ENCODE measurements around the gene OTOP1. TPM values are rescaled to one million over a fixed set of nuclear protein-coding genes. Genes with fewer than 3 reads are reported as not detected.

The OTOP1 gene
- total and polyA plus RNA-seq, 4 donors: not detected

- no peaks in the 10 kb centered on the region for H3K9me3 ChIP-seq (ENCODE audit: control insufficient read depth in 4 of 4, low read length in 3 of 4)
- peaks cover 3 to 43% (median 18%) of the 10 kb centered on the region in 4 donors for H3K36me3 ChIP-seq (ENCODE audit: control insufficient read depth in 4 of 4, insufficient read depth in 3 of 4, low read depth in 1 of 4, low read length in 3 of 4)
- no peak for DNase-seq (ENCODE audit: low spot score)
- H3K27me3 ChIP-seq (ENCODE audit: control insufficient read depth in 4 of 4, insufficient read depth in 4 of 4, low read length in 3 of 4): no peaks in the 10 kb centered on the region
- H3K27ac ChIP-seq (ENCODE audit: low read depth in 1 of 2, low read length in 2 of 2): no peak overlapping the region
- no peak overlapping the region for H3K4me3 ChIP-seq (ENCODE audit: low read depth in 1 of 3, low read length in 3 of 3)
- H3K4me1 ChIP-seq (ENCODE audit: control insufficient read depth in 4 of 4, insufficient read depth in 4 of 4, low read length in 3 of 4): no peaks in the 10 kb centered on the region
- no peak overlapping the region for H3K9ac ChIP-seq (ENCODE audit: low read depth in 1 of 2, low read length in 2 of 2)
- no peak for TF ChIP-seq REST (IDR thresholded peaks at IDR 0.05)
- no peak for TF ChIP-seq MAX (IDR thresholded peaks at IDR 0.05)
- TF ChIP-seq, protein P1, sequence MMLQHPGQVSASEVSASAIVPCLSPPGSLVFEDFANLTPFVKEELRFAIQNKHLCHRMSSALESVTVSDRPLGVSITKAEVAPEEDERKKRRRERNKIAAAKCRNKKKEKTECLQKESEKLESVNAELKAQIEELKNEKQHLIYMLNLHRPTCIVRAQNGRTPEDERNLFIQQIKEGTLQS (IDR thresholded peaks at IDR 0.05): no peak
- TF ChIP-seq EGR1 (IDR thresholded peaks at IDR 0.05; ENCODE audit: low read depth in 2 of 2): no peak
- TF ChIP-seq, protein P2, sequence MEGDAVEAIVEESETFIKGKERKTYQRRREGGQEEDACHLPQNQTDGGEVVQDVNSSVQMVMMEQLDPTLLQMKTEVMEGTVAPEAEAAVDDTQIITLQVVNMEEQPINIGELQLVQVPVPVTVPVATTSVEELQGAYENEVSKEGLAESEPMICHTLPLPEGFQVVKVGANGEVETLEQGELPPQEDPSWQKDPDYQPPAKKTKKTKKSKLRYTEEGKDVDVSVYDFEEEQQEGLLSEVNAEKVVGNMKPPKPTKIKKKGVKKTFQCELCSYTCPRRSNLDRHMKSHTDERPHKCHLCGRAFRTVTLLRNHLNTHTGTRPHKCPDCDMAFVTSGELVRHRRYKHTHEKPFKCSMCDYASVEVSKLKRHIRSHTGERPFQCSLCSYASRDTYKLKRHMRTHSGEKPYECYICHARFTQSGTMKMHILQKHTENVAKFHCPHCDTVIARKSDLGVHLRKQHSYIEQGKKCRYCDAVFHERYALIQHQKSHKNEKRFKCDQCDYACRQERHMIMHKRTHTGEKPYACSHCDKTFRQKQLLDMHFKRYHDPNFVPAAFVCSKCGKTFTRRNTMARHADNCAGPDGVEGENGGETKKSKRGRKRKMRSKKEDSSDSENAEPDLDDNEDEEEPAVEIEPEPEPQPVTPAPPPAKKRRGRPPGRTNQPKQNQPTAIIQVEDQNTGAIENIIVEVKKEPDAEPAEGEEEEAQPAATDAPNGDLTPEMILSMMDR (IDR thresholded peaks at IDR 0.05; ENCODE audit: low read depth, low read length, missing input control): no peak
- WGBS: 79% methylated on average over 10 of the region's 10 CpGs
Measured at GRCh38 chr4:4271912-4272311, 45.2 kb upstream of the OTOP1 start.

GRCh38 chr4:4270529-4270928 lies 43.8 kb upstream of the OTOP1 start:
- TF ChIP-seq MAX (IDR thresholded peaks at IDR 0.05) (no peak), HNF4A (conservative IDR thresholded peaks at IDR 0.05) (no peak), RXRA (IDR thresholded peaks at IDR 0.05) (no peak)
- Histone ChIP-seq H3K9me3 (ENCODE audit: control insufficient read depth in 4 of 4, low read length in 3 of 4) (no peaks in the 10 kb centered on the region), H3K27ac (ENCODE audit: low read depth in 1 of 2, low read length in 2 of 2) (no peak overlapping the region), H3K9ac (ENCODE audit: low read depth in 1 of 2, low read length in 2 of 2) (no peak overlapping the region), H3K36me3 (ENCODE audit: control insufficient read depth in 4 of 4, insufficient read depth in 3 of 4, low read depth in 1 of 4, low read length in 3 of 4) (peaks cover 3 to 45% (median 18%) of the 10 kb centered on the region in 4 donors), H3K4me1 (ENCODE audit: control insufficient read depth in 4 of 4, insufficient read depth in 4 of 4, low read length in 3 of 4) (no peaks in the 10 kb centered on the region), H3K27me3 (ENCODE audit: control insufficient read depth in 4 of 4, insufficient read depth in 4 of 4, low read length in 3 of 4) (no peaks in the 10 kb centered on the region), H3K4me3 (ENCODE audit: low read depth in 1 of 3, low read length in 3 of 3) (no peak overlapping the region)
- 89% methylated on average over 4 of the region's 4 CpGs for WGBS
- no peak for DNase-seq (ENCODE audit: low spot score)

GRCh38 chr4:4269856-4270255 lies 43.1 kb upstream of the OTOP1 start:
- 83% methylated on average over 4 of the region's 4 CpGs for WGBS
- H3K4me1 ChIP-seq (ENCODE audit: control insufficient read depth in 4 of 4, insufficient read depth in 4 of 4, low read length in 3 of 4): no peaks in the 10 kb centered on the region
- peaks cover 2 to 42% (median 16%) of the 10 kb centered on the region in 4 donors for H3K36me3 ChIP-seq (ENCODE audit: control insufficient read depth in 4 of 4, insufficient read depth in 3 of 4, low read depth in 1 of 4, low read length in 3 of 4)
- H3K27ac ChIP-seq (ENCODE audit: low read depth in 1 of 2, low read length in 2 of 2): no peak overlapping the region
- H3K9me3 ChIP-seq (ENCODE audit: control insufficient read depth in 4 of 4, low read length in 3 of 4): no peaks in the 10 kb centered on the region
- H3K9ac ChIP-seq (ENCODE audit: low read depth in 1 of 2, low read length in 2 of 2): no peak overlapping the region
- no peak for DNase-seq (ENCODE audit: low spot score)
- TF ChIP-seq, protein P2 (IDR thresholded peaks at IDR 0.05; ENCODE audit: low read depth, low read length, missing input control): no peak
- no peak for TF ChIP-seq EGR1 (IDR thresholded peaks at IDR 0.05; ENCODE audit: low read depth in 2 of 2)
- H3K27me3 ChIP-seq (ENCODE audit: control insufficient read depth in 4 of 4, insufficient read depth in 4 of 4, low read length in 3 of 4): no peaks in the 10 kb centered on the region
- H3K4me3 ChIP-seq (ENCODE audit: low read depth in 1 of 3, low read length in 3 of 3): no peak overlapping the region
